Measurements from ENCODE around the gene CCNF. TPM values are rescaled to one million over a fixed set of nuclear protein-coding genes. Genes with fewer than 3 reads are reported as not detected.

The CCNF gene
- total and polyA plus RNA-seq, 9 of the 15 experiments (the other 6 are each of a cell fraction or from before 2014, with no cell fraction given), result 4.1 to 70.1 (median 29.5) TPM

DNA sequence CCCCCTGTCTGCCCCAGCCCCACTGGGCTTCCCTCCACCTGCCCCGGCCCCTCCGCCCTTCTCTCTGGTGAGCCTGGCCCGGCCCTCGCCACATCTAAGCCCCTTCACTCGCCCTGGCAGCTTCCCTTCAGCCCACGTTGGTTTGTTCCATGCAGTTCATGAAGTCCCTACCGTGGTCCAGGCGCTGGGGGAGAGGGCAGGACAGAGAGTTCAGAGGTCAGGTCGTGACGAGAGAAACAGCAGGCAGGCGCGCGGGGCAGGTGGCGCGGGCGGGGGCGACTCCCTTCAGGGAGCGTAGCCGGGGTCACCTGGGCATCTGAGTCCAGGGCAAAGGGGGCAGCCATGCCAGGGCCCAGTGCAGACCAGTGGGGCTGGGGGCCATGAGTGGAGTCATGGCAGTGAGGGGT, 21.7 kb downstream of the CCNF start:
- WGBS (ENCODE audit: insufficient coverage, low coverage, missing lambda C conversion rate), result 93% methylated on average over 15 of the region's 19 CpGs
- in situ Hi-C loops (cut with MboI), result no loop called here

DNA sequence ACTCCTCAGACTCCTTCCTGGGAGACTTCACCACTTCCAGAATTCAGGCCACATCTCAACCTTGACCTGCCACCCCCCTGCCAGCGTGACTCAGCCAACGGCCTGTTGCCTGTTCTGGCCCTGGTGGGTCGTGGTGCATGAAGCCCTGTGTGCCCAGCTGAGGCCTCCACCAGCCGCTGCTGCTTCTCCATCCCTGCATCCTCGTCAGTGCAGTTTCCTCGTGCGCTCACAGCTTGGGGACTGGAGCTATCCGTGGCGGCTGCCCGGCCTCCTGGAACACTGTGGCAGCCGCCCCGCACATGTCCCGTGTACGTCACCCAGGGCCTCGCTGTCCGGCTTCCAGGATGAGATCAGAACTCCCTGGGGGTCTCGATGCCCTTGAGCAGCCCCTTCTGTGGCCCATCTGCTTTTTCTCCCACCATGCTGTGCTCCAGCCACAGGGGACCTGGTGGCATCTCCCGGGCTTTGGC, 22.6 kb downstream of the CCNF start:
- in situ Hi-C loops (cut with MboI), result no loop called here
- TF ChIP-seq MAZ (CRISPR knock-in tag; conservative IDR thresholded peaks at IDR 0.05 in 1 of 2, IDR thresholded peaks at IDR 0.05 in 1 of 2) (no peak), POLR2G (IDR thresholded peaks at IDR 0.05; ENCODE audit: low read depth, low read length) (peak; percentile 56), RBM22 (IDR thresholded peaks at IDR 0.05; ENCODE audit: low read depth, low read length, poor library complexity, severe bottlenecking) (peak; percentile 43), ZNF384 (IDR thresholded peaks at IDR 0.05; ENCODE audit: low read depth, low read length) (no peak)
- TF ChIP-seq, protein P1, sequence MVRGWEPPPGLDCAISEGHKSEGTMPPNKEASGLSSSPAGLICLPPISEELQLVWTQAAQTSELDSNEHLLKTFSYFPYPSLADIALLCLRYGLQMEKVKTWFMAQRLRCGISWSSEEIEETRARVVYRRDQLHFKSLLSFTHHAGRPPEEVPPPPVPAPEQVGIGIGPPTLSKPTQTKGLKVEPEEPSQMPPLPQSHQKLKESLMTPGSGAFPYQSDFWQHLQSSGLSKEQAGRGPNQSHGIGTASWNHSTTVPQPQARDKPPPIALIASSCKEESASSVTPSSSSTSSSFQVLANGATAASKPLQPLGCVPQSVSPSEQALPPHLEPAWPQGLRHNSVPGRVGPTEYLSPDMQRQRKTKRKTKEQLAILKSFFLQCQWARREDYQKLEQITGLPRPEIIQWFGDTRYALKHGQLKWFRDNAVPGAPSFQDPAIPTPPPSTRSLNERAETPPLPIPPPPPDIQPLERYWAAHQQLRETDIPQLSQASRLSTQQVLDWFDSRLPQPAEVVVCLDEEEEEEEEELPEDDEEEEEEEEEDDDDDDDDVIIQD (CRISPR knock-in tag; IDR thresholded peaks at IDR 0.05), result no peak
- TF ChIP-seq, protein P2, sequence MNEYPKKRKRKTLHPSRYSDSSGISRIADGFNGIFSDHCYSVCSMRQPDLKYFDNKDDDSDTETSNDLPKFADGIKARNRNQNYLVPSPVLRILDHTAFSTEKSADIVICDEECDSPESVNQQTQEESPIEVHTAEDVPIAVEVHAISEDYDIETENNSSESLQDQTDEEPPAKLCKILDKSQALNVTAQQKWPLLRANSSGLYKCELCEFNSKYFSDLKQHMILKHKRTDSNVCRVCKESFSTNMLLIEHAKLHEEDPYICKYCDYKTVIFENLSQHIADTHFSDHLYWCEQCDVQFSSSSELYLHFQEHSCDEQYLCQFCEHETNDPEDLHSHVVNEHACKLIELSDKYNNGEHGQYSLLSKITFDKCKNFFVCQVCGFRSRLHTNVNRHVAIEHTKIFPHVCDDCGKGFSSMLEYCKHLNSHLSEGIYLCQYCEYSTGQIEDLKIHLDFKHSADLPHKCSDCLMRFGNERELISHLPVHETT (CRISPR knock-in tag; conservative IDR thresholded peaks at IDR 0.05 in 1 of 2, IDR thresholded peaks at IDR 0.05 in 1 of 2), result no peak
- TF ChIP-seq, protein P3, sequence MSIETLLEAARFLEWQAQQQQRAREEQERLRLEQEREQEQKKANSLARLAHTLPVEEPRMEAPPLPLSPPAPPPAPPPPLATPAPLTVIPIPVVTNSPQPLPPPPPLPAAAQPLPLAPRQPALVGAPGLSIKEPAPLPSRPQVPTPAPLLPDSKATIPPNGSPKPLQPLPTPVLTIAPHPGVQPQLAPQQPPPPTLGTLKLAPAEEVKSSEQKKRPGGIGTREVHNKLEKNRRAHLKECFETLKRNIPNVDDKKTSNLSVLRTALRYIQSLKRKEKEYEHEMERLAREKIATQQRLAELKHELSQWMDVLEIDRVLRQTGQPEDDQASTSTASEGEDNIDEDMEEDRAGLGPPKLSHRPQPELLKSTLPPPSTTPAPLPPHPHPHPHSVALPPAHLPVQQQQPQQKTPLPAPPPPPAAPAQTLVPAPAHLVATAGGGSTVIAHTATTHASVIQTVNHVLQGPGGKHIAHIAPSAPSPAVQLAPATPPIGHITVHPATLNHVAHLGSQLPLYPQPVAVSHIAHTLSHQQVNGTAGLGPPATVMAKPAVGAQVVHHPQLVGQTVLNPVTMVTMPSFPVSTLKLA (conservative IDR thresholded peaks at IDR 0.05), result no peak

More for the DNA sequence above, 21.7 kb downstream of the CCNF start:
- Histone ChIP-seq H3K9me3 (replicated peaks; ENCODE audit: control insufficient read depth, insufficient read depth, low read depth, low read length) (no peaks in the 10 kb centered on the region), H3K36me3 (ENCODE audit: control insufficient read depth, insufficient read depth, low read length) (peaks cover 91% of the 10 kb centered on the region; the same call in 2 of the 3 replicates), H3K9ac (ENCODE audit: insufficient read depth in 1 of 2, low read depth in 2 of 2, low read length in 2 of 2) (peak overlapping the region in 1 of 2 experiments; percentile 58; a peak in 1 of 4 replicates), H3K27ac (ENCODE audit: extremely low read depth, low read depth, low read length) (no peak overlapping the region), H3K4me2 (ENCODE audit: insufficient read depth, low read length) (no peak overlapping the region), H4K20me1 (replicated peaks; ENCODE audit: control insufficient read depth, insufficient read depth, low read length) (no peaks in the 10 kb centered on the region), H3K79me2 (ENCODE audit: control insufficient read depth, insufficient read depth, low read length) (no peaks in the 10 kb centered on the region), H2AFZ (ENCODE audit: low read depth, low read length) (no peak overlapping the region), H3K4me3 (no peak overlapping the region), H3K4me1 (replicated peaks in 1 of 2; ENCODE audit: control insufficient read depth in 2 of 2, insufficient read depth in 2 of 2, low read length in 2 of 2) (peaks cover 0 to 33% of the 10 kb centered on the region in 2 experiments; a peak in 2 of 5 replicates), H3K27me3 (ENCODE audit: control insufficient read depth in 2 of 2, insufficient read depth in 2 of 2, low read length in 2 of 2) (no peaks in the 10 kb centered on the region; a peak in 1 of 5 replicates), H3K9me1 (ENCODE audit: control insufficient read depth, insufficient read depth, low read length) (no peaks in the 10 kb centered on the region)
- ChIA-PET POLR2A (interaction anchor here (0.6 to 2.2 kb wide), 4 partner anchors 8 to 21 kb away, joined by 4 to 10 read pairs (median 6); no protein-coding TSS in a partner anchor), CTCF (ENCODE audit: low intra/inter-chr PET ratio) (interaction anchor here (0.6 kb wide), 1 partner anchor 59 kb away, joined by 3 read pairs; no protein-coding TSS in a partner anchor)
- no TSS peak for BruUV-seq (replicated peaks)
- no peak for ATAC-seq
- no peak for DNase-seq (ENCODE audit: extremely low read depth in 1 of 4, low spot score in 3 of 4)
- TF ChIP-seq RBFOX2 (IDR thresholded peaks at IDR 0.05; ENCODE audit: low read depth, low read length), result peak; percentile 37
- TF ChIP-seq RFX5 (IDR thresholded peaks at IDR 0.05; ENCODE audit: low read depth, low read length), result no peak
- FAIRE-seq, result no peak
- intact Hi-C loops (cut with micrococcal nuclease), result no loop called here

More for the DNA sequence above, 22.6 kb downstream of the CCNF start:
- no peaks in the 10 kb centered on the region for H4K20me1 ChIP-seq (replicated peaks; ENCODE audit: control insufficient read depth, insufficient read depth, low read length)
- no peaks in the 10 kb centered on the region; a peak in 1 of 5 replicates for H3K27me3 ChIP-seq (ENCODE audit: control insufficient read depth in 2 of 2, insufficient read depth in 2 of 2, low read length in 2 of 2)
- peak overlapping the region in 1 of 2 experiments; percentile 31; a peak in 1 of 4 replicates for H3K9ac ChIP-seq (ENCODE audit: insufficient read depth in 1 of 2, low read depth in 2 of 2, low read length in 2 of 2)
- ATAC-seq (no peak), DNase-seq (ENCODE audit: extremely low read depth in 1 of 4, low spot score in 3 of 4) (no peak), FAIRE-seq (no peak)
- no peak overlapping the region for H3K4me2 ChIP-seq (ENCODE audit: insufficient read depth, low read length)
- H3K79me2 ChIP-seq (ENCODE audit: control insufficient read depth, insufficient read depth, low read length), result no peaks in the 10 kb centered on the region
- no TSS peak for BruUV-seq (replicated peaks)
- peaks cover 0 to 33% of the 10 kb centered on the region in 2 experiments; a peak in 2 of 5 replicates for H3K4me1 ChIP-seq (replicated peaks in 1 of 2; ENCODE audit: control insufficient read depth in 2 of 2, insufficient read depth in 2 of 2, low read length in 2 of 2)
- H3K9me3 ChIP-seq (replicated peaks; ENCODE audit: control insufficient read depth, insufficient read depth, low read depth, low read length), result no peaks in the 10 kb centered on the region
- no peak overlapping the region for H2AFZ ChIP-seq (ENCODE audit: low read depth, low read length)
- ChIA-PET POLR2A (interaction anchor here (1.5 to 1.8 kb wide), 2 partner anchors 7 to 12 kb away, joined by 5 to 8 read pairs; no protein-coding TSS in a partner anchor), CTCF (ENCODE audit: low intra/inter-chr PET ratio) (no interaction called here)
- no peak overlapping the region for H3K4me3 ChIP-seq
- intact Hi-C loops (cut with micrococcal nuclease), result no loop called here
- peaks cover 91% of the 10 kb centered on the region; the same call in 2 of the 3 replicates for H3K36me3 ChIP-seq (ENCODE audit: control insufficient read depth, insufficient read depth, low read length)
- no peaks in the 10 kb centered on the region for H3K9me1 ChIP-seq (ENCODE audit: control insufficient read depth, insufficient read depth, low read length)
- WGBS (ENCODE audit: insufficient coverage, low coverage, missing lambda C conversion rate), result 95% methylated on average over 17 of the region's 18 CpGs
- H3K27ac ChIP-seq (ENCODE audit: extremely low read depth, low read depth, low read length), result no peak overlapping the region

Measured in K562 (cell line).